8988T (cell line): ENCODE results near the gene TLE7.

Source experiments
- DNase-seq: peaks from one replicate; pipeline ENCODE4 v3.0.0; 2011

TLE7 gene

DNA sequence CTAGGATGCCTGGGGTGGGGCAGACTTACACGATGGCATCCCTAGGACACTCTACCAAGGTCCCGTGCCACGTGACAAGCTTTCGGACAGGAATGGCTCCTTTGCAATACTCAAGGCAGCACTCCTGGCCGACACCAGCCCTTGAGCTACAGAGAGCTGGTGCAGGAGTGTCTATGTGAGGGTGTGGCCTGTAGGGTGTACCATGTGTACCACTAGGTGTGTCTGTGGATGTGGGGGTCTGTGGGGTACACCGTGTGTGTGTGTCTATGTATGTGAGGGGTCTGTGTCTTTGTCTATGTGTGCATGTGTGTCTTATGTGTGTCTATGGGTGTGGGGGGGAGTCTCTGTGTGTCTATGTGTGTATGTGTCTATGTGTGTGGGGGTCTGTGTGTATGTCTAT, 1.9 kb upstream of the TLE7 start:
- DNase-seq: no peak

DNA sequence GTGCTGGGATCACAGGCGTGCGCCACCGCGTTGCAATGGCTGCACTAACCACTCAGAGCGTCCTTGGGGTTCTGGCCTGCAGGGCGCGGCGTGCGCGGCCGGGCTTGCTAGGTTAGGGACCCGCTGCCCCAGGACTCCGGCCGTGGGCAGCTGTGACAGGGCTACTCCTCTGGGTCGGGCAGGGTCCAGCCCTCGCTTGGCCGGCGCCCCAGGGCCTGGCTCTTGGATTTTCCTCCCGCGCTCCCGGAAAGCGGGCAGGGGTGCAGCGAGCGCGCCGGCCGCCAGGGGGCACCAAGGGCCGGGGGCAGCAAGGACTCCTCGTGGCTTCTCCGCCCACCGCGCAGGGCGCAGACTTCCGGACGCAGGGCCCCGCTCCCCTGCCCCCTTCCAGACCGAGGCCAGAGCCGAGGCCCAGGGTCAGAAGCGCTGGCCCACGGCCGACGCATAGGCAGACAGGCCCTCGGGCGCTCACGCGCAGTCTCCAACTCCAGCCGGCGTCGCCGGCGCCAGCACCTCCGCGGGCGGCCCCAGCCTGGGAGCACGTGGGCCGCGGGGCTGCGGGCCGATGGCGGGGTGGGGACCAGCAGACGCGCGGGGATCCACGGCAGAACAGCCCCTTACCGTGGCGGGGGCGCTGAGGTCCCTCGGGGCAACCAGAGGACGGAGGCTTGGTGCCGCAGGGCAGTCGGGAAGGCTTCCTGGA, 355 bp downstream of the TLE7 start:
- DNase-seq: no peak

DNA sequence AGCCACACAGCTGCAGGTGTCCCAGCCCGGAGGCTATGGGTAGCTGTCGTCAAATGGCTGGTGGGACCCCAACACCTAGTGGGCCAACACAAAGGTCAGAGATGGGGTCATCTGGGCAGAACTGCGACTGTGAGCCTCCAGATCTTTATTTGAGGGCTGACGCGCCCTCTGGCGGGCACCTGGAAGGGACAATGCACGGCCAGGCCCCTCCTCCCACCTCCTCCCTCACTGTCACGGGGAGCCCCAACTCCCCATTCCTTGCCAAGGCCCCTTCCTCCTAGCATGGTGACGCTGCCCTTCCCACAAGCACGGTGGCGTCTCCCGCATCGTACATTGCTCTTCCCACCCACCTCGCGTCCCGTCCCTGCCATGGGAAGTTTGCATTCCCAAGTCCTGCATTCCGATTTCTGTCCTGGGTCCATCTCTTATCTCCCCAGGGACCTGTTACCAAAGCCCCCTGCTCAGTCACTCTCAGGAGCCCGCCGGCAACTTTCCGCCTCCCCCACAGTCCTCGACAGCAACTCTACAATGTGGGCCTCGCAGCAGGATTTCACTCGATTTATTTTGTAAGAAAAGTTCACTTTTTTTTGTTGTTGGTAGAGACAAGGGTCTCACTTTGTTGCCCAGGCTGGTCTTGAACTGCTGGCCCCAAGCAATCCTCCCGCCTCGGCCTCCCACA, 1.0 kb downstream of the TLE7 start:
- peak; percentile 95 for DNase-seq

DNA sequence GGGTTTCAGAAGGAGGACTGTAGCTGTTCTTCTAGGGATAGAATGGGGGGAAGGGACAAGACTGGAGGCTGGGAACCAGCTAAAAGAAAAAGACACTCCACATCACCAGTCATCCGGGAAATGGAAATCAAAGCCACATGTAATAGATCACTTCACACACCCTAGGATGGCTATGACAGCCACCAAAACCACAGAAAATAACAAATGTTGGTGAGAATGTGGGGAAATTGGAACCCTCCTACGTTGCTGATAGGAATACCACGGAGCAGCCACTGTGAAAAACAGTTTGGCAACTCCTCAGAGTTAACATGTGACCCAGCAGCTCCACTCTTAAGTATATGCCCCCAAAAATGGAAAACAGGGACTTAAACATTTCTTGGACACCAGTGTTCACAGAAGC, 2.3 kb downstream of the TLE7 start:
- DNase-seq: no peak

DNA sequence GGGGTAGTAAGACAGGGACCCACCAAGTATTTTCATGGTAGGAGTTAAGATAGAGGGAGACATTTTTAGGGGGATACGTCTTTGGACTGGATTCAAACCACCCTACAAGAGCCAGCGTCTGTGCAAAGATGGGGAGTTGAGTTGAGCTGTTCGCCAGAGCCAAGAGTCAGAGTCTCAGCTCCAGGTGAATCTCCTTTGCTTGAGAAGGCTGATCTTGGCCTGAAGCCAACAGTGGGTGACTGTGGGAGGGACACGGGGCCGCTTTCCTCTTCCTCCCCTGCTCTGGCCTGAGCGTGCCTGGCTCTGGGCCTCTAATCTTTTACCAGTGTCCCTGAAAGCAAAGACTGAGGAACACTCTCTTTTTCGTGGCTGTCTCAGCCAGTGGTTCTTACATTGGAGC, 5.4 kb downstream of the TLE7 start:
- DNase-seq: no peak

DNA sequence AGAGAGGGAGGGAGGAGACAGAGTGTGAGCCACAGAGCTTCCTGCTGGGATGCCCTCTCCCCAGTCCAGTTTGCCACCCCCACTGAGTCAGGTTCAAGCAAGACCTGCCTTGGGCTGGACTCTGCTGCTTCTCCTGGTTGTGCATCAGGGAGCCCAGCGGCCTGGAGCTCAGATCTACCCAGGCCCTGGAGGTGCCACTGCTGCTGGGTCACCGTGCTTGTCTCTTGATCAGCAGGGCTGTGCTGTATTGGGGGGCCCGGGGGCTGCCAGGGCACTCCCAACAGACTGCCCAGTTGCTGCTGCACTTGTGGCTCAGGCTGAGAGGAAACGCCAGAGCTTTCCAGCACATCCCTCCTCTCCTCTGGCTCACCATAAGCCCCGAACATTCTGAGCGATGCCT, 8.9 kb downstream of the TLE7 start:
- no peak for DNase-seq

DNA sequence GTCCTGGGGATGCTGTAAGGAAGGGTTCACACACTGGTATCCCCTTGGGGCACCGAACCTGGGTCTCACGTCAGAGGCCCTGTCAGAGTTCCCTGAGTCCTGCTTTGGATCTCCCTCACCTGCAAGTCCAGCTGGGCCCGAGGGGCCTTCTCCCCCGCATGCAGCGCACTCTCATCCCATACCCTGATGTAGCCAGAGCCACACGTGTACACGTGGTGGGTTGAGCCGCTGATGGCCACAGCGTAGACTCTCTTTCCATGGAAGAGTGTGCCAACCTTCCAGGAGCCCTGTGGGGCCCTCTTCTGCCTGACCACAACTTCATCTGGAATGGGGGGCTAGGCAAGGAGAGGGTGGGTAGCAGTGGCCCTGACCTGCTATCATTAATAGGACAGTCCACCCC, 9.9 kb downstream of the TLE7 start:
- DNase-seq: no peak

DNA sequence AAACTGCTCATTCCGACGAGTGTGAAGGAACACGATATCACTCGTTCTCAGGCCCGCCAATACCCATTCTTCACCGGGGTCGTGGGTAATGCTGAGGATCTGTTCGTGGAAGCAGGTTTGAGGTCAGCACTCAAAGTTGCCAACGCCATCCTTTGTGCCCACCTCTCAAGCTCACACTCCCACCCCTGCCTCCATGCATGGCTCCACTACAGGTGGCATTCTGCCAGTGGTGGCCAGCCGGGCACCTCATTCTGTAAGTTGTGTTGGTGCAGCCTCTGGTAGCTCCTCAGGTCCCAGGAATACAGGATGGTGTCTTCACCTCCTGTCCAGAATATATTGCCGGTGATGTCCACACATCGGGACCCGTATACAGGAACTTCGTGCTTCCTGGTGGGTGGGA, 10.7 kb downstream of the TLE7 start:
- no peak for DNase-seq

DNA sequence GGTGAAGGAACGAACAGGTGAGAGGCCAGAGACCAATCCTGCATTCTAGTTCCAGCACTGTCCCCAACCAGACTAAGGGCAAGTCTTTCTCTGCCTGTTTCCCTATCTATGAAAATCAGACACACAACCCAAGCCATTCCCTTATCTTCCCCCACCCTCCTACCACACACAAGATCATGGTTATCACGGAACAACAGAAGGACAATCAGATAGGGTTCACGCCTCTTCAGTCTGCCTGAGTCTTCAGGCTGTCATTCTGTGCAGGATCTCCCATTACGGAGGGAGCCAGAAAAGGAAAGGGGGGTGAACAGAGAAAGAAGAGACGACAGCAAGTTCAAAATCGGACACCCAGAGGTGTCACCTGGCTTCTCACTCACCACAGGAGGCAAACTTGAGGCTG, 11.1 kb downstream of the TLE7 start:
- no peak for DNase-seq

DNA sequence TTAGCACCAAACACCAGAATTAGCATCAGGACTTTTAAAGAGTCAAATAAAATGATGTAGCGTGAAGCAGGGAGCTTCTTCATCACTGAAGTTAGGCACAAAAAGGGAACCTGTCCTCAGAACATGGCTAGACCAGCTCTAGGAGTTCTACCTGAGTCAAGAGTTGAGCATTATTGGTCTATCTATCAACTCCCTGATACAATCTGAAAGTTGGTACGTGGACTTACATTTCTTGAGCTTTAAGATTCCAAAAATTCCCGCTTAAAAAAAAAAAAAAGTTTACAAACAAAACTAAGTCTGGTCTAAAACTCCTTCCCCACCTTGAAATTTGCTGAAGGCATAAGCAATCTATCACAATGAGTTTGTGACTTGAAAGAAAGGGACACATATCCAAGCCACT, 12.3 kb downstream of the TLE7 start:
- no peak for DNase-seq

DNA sequence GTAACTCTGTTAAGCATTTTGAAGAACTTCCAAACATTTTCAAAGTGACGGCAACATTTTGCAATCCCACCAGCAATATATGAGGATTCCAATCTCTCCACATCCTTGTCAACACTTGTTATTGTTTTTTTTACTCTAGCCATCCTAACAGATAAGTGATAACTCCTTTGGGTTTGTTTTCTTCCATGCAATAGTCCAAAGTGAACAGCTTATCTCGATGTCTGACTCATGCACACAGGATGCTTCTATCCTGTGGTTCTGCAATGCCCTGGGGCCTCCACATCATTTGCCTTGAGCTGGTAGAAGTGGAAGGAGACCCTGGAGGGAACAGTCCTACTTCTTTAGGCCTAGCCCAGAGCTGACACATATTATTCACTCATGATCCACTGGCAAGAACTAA, 13.0 kb downstream of the TLE7 start:
- no peak for DNase-seq

DNA sequence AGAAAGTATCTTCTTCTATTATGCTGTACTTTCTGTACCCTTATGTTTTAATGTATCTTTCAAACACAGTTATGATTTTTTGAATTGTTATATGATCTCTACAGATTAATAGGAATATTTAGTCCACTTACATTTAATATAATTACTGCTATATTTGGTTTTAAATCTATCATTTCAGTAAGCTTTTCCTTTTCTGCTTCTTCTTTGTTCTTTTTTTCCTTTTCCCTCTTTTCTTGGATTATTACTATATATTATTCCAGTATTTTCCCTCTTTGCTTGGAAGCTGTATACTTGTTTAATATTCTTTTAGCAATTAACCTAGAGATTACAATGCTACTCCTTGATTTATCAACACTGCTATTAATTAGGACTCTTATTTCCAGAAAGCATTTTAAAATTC, 13.5 kb downstream of the TLE7 start:
- no peak for DNase-seq

DNA sequence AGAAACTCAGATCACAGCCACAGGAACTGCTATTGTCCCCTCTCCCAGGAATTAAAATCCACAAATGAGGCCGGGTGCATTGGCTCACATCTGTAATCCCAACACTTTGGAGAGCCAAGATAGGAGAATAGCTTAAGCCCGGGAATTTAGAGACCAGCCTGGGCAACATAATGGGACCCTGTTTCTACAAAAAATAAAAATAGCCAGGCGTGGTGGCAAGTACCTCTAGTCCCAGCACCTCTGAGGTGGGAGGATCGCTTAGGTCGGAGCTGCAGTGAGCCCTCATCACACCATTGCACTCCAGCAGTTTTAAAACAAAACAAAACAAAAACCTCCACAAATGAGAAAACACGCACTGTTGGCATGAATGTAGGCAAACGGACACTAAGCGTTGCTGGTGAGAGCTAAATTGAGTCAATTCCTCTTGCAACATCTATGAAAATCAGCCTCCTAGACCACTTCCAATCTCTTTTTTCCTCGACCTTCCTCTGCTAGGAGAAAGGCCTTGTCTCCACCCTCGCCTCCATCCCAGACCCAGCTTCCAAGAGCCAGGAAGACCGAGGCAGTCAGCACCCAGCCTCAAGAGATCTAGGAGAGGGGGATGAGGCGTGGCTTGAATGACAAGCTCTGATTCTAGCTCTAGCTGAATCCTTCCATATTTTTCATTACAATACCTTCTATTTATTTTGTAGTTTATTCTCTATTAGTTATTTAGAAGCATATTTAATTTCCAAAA, 14.8 kb downstream of the TLE7 start:
- DNase-seq: no peak

DNA sequence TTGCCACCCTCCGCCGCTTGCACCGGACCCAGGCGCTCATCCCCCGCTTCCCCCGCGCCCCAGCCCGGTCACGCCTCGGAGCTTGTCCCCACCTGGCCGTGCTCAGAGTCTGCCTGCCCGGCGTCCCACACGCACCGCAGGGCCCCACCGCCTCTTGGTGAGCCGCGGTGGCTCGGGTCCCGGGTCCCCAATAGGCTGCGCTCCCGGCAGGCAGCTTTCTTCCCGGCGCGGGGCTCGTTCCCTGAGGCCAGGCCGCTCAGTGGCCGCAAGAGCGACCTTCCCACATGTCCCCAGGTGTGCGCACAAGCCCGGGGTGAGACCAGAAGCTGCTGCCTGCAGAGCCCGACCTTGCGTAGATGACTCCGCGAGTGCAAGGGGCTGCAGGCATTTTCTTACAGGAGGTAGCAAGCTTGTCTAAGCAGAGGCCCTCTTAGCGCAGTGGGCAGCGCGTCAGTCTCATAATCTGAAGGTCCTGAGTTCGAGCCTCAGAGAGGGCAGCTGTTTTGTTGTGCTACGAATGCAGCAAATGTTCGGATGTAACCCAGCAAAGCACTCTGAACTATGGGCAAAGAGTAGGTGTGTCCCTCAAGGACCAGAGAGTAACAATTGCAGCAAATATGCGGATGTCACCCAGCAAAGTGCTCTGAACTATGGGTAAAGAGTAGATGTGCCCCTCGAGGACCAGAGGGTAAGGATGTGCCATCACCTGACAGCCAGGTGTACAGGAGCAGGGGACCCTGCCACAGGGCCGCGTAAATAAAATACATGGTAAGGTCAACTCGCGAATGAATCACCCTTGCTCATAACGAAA, 15.6 kb downstream of the TLE7 start:
- DNase-seq: peak; percentile 43

DNA sequence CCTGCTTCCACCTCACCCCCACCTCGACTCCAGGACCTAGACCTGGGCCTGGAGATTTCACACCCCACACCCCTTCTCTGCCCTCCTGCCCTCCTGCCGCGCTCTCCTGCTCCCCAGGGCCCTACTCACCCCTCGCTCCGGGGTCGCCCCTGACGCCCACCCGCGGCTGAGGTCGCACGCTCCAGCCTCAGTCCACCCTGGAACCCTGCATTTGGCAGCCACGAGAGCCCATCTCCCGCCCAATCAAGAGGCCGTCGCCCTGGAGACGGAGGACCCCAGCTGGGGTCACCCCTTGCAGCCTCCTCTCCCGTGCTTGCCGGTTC, 16.1 kb downstream of the TLE7 start:
- DNase-seq: no peak

DNA sequence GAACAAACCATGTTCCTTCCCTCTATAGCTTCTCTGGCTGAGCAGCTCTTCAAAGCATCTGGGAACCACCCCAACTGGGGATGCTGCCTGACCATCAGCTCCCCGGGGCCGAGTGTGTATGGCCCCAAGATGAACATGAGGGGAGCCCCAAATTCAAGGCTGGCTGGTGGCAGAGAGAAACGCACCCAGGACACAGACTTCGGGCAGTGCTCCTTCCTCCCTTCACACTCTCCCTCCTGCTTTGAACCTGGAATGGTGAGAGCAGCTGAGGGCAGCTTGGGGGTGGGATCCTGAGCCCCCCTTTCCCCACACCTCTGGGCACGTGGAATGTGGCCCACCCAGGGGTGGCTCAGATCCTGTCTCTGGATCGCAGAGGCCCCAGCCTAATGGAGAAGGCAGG, 17.2 kb downstream of the TLE7 start:
- DNase-seq: no peak

DNA sequence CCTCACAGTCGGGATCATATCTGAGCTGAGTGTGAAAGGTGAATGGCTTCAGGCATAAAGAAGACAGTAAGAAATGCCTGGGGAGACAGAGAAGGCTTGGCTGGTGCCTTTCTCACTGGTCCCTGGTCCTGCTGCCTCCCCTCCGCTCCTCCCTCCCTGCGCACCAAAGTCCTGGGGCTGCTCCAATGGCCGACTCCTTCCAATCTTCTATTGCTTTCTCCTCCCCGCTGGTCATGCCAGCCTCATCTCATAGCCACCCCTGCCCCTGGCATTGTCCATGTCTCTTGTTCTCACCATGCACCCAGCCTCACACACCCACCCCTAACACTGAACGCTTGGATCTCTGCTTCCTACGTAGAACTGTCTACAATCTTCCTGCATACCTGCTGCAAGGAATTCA, 18.0 kb downstream of the TLE7 start:
- no peak for DNase-seq

DNA sequence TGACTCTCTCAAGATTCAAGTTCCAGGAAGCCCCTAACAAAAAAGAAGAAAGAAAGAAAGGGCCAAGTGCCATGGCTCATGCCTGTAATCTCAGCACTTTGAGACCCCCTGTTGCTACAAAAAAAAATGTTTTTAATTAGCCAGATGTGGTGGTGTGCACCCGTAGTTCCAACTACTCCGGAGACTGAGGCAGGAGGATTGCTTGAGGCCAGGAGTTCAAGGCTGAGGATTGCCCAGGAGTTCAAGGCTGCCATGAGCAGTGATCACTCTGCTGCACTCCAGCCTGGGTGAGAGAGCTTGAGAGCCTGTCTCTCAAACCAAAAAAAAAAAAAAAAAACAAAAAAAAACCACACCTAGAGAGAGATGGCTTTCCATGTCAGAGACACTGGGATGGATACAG, 18.8 kb downstream of the TLE7 start:
- DNase-seq: no peak

DNA sequence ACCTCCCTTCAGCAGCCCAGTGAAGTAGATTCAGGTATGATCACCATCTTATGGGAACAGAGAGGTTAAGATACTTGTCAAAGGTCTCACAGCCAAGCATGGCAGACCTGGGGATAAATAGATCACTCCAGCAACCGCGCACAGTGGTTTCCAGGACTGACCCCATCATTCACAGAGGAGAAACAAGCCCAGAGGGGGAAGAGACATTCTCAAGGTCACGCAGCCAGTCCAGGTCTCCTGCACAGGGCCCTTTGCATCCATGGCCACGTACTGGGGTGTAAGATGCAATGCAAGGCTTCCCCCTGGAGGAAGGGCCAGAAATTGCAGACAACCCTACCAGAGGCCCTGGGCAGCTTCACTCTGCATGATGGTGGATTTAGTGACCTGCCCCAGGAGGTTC, 19.9 kb downstream of the TLE7 start:
- peak; percentile 83 for DNase-seq

DNA sequence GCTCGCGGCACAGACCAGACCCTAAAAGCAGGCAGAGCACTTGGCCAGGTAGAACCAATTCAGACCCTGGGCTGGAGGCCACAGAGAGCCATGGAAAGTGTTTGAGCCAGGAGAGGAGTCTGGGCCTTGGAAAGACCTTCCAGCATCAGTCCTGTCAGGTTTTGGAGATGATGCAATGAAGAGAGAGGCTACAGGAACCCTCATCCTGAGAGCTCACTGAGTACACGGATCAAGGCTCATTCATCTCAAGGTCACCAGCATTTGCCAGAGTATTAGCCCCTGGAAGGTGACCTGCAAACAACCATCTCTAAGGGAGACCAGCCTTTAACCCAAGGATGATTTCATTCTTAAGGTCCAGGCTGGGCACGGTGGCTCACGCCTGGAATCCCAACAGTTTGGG, 27.8 kb downstream of the TLE7 start:
- no peak for DNase-seq

DNA sequence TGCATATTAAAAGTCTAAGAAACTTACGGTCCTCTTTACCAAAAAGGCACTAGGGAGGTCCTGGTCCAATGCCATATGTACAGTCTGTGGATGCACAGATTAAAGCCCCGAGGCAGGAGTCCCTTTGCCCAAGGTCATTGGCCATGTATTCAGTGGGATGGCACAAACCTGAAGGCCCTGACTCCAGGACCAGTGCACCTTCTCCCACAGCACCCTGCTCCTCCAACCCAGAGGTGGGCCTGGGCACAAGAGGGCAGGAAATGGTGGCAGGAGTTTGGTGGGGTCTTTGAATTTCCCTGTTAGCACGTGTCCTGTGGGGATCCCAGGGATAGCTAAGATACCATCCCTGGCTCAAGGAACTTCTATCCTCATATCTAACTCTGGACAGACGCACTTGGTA, 28.5 kb downstream of the TLE7 start:
- no peak for DNase-seq

DNA sequence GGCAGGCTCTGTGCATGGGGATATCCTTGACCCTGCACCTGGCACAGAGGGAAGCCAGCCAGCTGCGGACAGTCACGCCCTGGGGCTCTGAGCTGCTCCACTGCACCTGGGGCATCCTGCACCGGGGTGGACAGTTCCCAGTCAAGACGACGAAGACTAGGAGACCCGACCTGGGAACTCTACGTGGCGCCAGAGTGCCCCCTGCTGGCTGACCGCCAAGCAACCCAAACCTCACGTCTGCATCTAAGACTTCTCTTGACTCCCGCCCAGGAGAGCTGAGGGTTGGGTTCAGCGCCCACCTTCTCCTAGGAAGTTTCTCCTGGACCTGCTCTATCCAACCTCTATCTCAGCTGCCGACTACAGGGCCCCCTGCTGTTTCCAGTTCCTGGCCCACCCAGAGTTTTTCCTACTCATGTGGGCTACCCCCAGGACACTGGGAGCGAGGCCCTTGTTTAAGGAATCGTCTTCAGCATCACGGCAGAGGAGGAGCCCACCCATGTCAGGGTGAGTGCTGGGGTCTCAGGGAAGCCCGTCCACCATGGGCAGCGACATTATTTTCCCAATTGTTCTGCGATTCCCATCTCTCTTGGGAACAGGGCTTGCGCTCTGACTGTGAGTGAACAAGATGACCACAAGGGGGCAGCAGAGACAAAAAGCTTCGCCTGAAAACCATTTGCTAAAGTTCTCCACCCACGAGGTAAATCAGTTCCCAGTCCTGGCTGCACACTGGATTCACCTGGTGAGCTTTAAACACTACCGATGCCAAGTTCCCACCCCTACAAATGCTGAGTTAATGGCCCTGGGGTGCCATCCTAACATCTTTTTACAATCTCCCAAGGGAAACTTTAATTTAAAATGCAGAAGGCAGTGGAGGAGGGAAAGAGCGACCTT, 29.3 kb downstream of the TLE7 start:
- peak; percentile 87 for DNase-seq

DNA sequence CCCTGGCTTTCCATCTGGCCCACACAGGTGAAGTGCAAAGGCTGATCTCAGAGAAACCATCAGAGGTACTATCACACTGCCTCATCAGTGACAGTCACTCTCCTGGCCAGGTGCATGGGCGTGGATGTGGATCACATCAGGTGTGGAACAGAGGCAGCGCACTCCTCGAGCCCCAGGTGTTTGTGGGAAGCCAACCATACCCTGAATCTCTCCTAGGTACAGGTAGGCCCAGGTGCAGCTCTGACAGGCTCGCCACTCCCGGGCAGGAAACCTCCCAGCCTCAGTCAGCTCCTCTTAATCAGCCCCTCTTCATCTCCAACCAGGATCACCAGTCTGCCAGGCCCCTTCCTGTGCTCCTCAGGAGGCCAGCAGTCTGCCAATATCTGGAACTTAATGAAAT, 31.7 kb downstream of the TLE7 start:
- DNase-seq: no peak
